Nephron progenitor cell (in vitro differentiated cells): ENCODE data around the gene GRK6.

Experiments used
- DNase-seq: peaks from one replicate; pipeline ENCODE4 v3.0.0; 2021
- H3K27ac Mint-ChIP-seq: 2 replicates; pipeline ENCODE4 v1.8.0; 2021; ENCODE audit warnings: mild to moderate bottlenecking, moderate library complexity, mixed read lengths
- H3K27me3 Mint-ChIP-seq: 2 replicates; pipeline ENCODE4 v1.8.0; 2021; ENCODE audit warnings: mild to moderate bottlenecking, low read depth, mixed read lengths; ENCODE audit not compliant: poor library complexity
- H3K36me3 Mint-ChIP-seq: 2 replicates; pipeline ENCODE4 v1.8.0; 2021; ENCODE audit warnings: low read depth, mixed read lengths
- H3K4me1 Mint-ChIP-seq: 2 replicates; pipeline ENCODE4 v1.8.0; 2021; ENCODE audit warnings: mixed read lengths
- H3K4me3 Mint-ChIP-seq: 2 replicates; pipeline ENCODE4 v1.8.0; 2021; ENCODE audit warnings: mild to moderate bottlenecking, moderate library complexity, mixed read lengths
- H3K9me3 Mint-ChIP-seq: 2 replicates; pipeline ENCODE4 v1.8.0; 2021; ENCODE audit warnings: mild to moderate bottlenecking, moderate library complexity, mixed read lengths
- TF ChIP-seq, protein P1 (sequence below): fragments of 200-600 bp; sonication (generic); IDR thresholded peaks from 2 replicates; pipeline ENCODE4 v1.5.0; 2021; ENCODE audit warnings: antibody characterized with exemption

The GRK6 gene

GRCh38 chr5:177447611-177448243 is 21.3 kb downstream of the GRK6 start:
- H3K4me1 Mint-ChIP-seq: peaks cover 49% of the 10 kb centered on the region
- no peaks in the 10 kb centered on the region for H3K9me3 Mint-ChIP-seq
- TF ChIP-seq, protein P1, sequence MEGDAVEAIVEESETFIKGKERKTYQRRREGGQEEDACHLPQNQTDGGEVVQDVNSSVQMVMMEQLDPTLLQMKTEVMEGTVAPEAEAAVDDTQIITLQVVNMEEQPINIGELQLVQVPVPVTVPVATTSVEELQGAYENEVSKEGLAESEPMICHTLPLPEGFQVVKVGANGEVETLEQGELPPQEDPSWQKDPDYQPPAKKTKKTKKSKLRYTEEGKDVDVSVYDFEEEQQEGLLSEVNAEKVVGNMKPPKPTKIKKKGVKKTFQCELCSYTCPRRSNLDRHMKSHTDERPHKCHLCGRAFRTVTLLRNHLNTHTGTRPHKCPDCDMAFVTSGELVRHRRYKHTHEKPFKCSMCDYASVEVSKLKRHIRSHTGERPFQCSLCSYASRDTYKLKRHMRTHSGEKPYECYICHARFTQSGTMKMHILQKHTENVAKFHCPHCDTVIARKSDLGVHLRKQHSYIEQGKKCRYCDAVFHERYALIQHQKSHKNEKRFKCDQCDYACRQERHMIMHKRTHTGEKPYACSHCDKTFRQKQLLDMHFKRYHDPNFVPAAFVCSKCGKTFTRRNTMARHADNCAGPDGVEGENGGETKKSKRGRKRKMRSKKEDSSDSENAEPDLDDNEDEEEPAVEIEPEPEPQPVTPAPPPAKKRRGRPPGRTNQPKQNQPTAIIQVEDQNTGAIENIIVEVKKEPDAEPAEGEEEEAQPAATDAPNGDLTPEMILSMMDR: no peak
- DNase-seq: peak; percentile 50
- peaks cover 5% of the 10 kb centered on the region for H3K36me3 Mint-ChIP-seq
- peak overlapping the region; percentile 66 for H3K4me3 Mint-ChIP-seq
- peaks cover 9% of the 10 kb centered on the region for H3K27me3 Mint-ChIP-seq
- H3K27ac Mint-ChIP-seq: no peak overlapping the region

- Mint-ChIP-seq H3K36me3 (peaks cover 5% of the 10 kb centered on the region), H3K4me3 (peak overlapping the region; percentile 66), H3K9me3 (no peaks in the 10 kb centered on the region), H3K4me1 (peaks cover 54% of the 10 kb centered on the region), H3K27me3 (peaks cover 9% of the 10 kb centered on the region), H3K27ac (peak overlapping the region; percentile 93)
- TF ChIP-seq, protein P1: no peak
- no peak for DNase-seq
These were observed 21.9 kb downstream of the GRK6 start for GRCh38 chr5:177448244-177448950.

- Mint-ChIP-seq H3K4me1 (peaks cover 52% of the 10 kb centered on the region), H3K27me3 (peaks cover 13% of the 10 kb centered on the region), H3K9me3 (no peaks in the 10 kb centered on the region), H3K4me3 (peak overlapping the region; percentile 66), H3K27ac (no peak overlapping the region), H3K36me3 (peaks cover 5% of the 10 kb centered on the region)
- no peak for DNase-seq
- TF ChIP-seq, protein P1: no peak
These were observed 22.9 kb downstream of the GRK6 start for GRCh38 chr5:177449140-177450061.

- no peak overlapping the region for H3K4me3 Mint-ChIP-seq
- H3K4me1 Mint-ChIP-seq: peaks cover 37% of the 10 kb centered on the region
- TF ChIP-seq, protein P1: no peak
- no peaks in the 10 kb centered on the region for H3K9me3 Mint-ChIP-seq
- peaks cover 5% of the 10 kb centered on the region for H3K36me3 Mint-ChIP-seq
- no peak for DNase-seq
- H3K27me3 Mint-ChIP-seq: peaks cover 13% of the 10 kb centered on the region
- H3K27ac Mint-ChIP-seq: no peak overlapping the region
These were observed 24.4 kb downstream of the GRK6 start for GRCh38 chr5:177450667-177451424.
